Erythroblast (primary cell): ENCODE measurements around the gene DPM1.
A peak's percentile ranks its signal among the peaks of the same experiment; 100 is the strongest.

Experiments used
- DNase-seq, 2 experiments: peaks; one replicate each; lab custom pipeline; 2025; lab: John Stamatoyannopoulos, UW
- GATA1 ChIP-seq: IDR thresholded peaks from 2 replicates; pipeline ENCODE4 v1.6.1; 2011; ENCODE audit warnings: low read depth, mild to moderate bottlenecking, control low read depth, low read length, moderate library complexity
- POLR2A ChIP-seq: IDR thresholded peaks from 2 replicates; pipeline ENCODE4 v1.6.1; 2011; ENCODE audit warnings: mild to moderate bottlenecking, low read length

Gene DPM1

DNA sequence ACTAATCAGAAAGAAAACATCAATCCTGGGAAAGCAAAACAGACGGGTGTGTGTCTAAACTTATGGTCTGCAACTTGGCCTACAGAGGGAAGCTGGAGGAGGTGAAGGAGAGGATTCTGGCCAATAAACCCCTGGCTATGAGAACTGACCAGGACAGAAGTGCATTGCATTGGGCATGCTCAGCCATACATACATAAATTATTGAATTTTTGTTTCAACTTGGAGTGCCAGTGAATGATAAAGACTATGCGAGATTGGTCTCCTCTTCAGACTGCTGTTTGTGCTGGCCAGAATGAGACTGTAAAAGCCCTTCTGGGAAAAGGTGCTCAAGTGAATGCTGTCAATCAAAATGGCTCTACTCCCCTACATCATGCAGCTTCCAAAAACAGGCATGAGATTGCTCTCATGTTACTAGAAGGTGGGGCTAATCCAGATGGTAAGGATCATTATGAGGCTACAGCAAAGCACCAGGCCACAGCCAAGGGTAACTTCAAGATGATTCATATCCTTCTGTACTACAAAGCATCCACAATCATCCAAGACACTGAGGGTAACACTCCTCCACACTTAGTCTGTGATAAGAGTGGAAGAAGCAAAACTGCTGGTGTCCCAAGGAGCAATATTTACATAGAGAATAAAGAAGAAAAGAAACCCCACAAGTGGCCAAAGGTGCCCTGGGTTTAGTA is 44.5 kb downstream of the DPM1 start:
- peak in 1 of 2 experiments; percentile 8 for DNase-seq
- TF ChIP-seq GATA1 = no peak
- TF ChIP-seq POLR2A = no peak

DNA sequence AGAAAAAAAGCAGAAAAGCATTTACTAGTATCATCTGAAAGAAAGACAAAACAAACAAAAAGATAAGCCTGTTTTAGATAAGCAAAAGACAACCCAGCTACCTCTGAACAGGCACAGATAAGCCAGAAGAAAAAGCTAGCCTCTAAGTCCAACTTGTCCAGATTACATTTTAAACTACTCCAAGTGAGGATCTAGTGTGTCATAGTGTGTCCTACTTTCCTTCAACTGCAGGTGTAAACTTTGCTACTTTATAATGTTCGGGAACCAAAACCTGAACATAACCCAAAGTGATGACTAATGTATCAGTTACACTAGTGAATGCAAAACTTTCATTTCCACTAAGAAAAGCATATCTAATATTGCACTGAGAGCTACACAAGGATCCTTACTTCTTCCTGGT is 46.6 kb downstream of the DPM1 start:
- peak; percentile 34 to 60 for DNase-seq
- TF ChIP-seq GATA1 = no peak
- no peak for TF ChIP-seq POLR2A

DNA sequence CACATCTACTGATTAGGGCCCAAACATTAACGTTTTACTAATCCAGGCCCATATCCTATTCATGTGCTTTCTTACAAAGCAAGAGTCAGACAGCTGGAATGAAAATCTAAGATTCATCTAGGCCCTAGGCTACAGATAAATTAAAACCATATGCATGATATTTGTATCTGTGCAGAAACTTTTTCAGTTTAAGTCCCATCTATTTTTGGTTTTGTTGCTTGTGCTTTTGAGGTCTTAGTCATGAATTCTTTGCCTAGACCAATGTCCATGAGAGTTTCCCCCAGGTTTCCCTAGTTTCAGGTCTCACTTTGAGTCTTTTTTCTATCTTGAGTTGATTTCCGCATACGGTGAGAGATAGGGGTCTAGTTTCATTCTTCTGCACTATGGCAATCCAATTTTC is 47.3 kb downstream of the DPM1 start:
- no peak for DNase-seq
- TF ChIP-seq GATA1 (no peak), POLR2A (no peak)

DNA sequence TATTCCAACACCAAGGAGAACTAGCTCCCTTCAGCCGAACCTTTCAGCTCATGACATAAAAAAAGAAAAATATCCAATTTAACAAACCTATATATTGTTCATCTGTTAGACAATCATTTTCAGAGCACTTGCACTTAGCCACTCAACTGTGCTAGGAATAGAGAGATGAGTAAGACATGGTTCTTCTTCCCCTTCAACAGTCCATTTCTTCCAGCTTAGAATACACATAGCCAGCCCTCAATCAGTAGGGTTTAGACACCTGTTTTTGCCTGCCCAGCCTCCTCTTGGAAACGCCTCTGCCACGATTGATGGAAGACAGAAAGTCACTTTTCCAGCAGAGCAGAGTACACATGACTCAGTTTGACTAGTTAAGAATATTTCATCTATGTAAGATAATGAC is 48.9 kb downstream of the DPM1 start:
- TF ChIP-seq GATA1 = no peak
- TF ChIP-seq POLR2A = no peak
- DNase-seq = no peak

- TF ChIP-seq GATA1 = no peak
- TF ChIP-seq POLR2A = no peak
- DNase-seq = peak; percentile 33 to 45
Measured at GRCh38 chr20:50904067-50904570, 54.2 kb downstream of the DPM1 start.

GRCh38 chr20:50903353-50904051 is 54.8 kb downstream of the DPM1 start:
- TF ChIP-seq POLR2A (no peak), GATA1 (peak; percentile 62)
- peak; percentile 88 to 94 for DNase-seq

- no peak for DNase-seq
- TF ChIP-seq POLR2A (no peak), GATA1 (no peak)
Measured at GRCh38 chr20:50901301-50901700, 57.0 kb downstream of the DPM1 start.

GRCh38 chr20:50900261-50900660 is 58.1 kb downstream of the DPM1 start:
- DNase-seq = no peak
- TF ChIP-seq GATA1 (no peak), POLR2A (no peak)

- peak; percentile 42 to 73 for DNase-seq
- TF ChIP-seq GATA1 (no peak), POLR2A (no peak)
Measured at GRCh38 chr20:50898475-50898874, 59.9 kb downstream of the DPM1 start.

DNA sequence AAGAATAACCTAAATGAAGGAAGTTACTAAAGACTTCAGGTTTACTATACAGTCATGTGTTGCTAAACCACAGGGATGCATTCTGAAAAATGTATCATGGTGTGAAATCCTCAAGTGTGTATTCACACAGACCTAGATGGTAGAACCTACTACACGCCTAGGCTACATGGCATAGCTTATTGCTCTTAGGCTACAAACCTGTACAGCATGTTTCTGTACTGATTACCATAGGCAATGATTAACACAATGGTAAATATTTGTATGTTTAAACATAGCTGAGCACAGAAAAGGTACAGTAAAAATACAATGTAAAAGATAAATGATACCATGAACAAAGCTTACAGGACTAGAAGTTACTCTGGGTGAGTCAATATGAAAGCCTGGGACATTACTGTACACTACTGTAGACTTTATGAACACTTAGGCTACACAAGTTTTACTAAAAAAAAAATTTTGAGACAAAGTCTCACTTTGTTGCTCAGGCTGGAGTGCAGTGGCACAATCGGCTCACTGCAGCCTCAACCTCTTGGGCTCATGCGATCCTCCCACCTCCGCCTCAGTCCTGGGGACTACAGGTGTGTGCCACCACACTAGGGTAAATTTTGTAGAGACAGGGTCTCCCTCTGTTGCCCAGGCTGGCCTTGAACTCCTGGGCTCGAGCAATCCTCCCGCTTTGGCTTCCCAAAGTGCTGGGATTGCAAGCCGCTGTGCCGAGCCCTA is 63.1 kb downstream of the DPM1 start:
- DNase-seq = no peak
- TF ChIP-seq GATA1 (no peak), POLR2A (no peak)

DNA sequence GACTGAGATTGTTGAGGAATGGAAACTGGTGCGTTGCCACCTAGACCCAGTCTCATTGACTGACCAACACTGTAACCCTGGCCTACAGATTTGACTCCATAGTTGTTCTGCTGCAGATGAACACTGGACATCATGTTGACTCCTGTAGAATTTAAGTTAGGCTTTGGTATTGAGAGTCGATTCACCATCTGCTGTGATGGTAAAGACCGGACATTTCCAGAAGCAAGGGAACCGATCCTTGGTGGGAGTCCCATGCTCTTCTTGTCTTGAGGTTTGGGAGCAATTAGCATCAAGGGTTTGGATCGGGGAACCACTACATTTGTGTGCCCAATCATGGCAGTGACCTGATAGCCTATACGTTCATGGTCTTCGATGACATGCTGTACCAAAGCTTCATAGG is 64.7 kb downstream of the DPM1 start:
- TF ChIP-seq GATA1 (no peak), POLR2A (no peak)

GRCh38 chr20:50892394-50892793 is 65.9 kb downstream of the DPM1 start:
- DNase-seq = no peak
- peak; percentile 16 for TF ChIP-seq POLR2A
- no peak for TF ChIP-seq GATA1

More for the DNA sequence above, 64.7 kb downstream of the DPM1 start:
- DNase-seq = no peak

DNA sequence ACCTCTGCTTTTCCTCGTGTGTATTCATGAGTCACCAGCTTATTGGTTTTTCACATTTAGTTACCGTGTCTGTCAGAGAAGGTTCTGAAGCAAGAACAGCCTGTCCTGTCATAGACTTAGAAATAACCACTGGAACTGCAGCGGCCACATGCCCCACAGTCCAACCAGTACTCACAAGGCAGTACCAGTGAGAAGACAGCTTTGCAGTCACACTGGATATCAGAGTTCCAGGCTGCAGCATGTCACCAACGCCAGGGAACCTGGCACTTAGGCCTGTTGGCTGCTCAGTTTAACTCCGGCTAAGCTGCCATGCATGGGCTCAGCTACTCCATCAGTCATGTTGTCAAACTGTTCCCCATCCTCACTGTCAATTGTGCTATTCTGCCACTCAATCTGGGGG is 67.2 kb downstream of the DPM1 start:
- no peak for TF ChIP-seq POLR2A
- TF ChIP-seq GATA1 = no peak
- no peak for DNase-seq

DNA sequence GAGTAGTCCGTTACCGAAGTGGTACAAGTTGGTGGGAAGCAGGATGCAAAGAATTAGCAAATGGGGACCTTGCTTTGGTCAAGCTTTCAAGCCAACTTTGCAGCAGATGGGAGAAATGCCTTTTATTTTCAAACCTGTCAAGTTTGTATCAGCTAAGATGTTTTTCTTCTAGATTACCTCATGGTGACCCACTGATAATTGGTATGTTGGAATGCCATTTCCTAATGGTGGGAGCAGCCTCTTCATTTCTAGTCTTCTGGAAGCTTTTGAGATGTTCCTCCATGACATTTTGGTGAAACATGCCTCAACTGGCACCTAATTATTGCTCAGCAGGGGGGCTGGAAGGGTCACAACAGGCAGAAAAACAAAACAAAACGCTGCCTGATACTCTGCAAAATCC is 70.8 kb downstream of the DPM1 start:
- no peak for DNase-seq
- TF ChIP-seq POLR2A (no peak), GATA1 (no peak)
